Dendritic cell treated with granulocyte-macrophage colony-stimulating factor and Interleukin-4, amounts not matched to agents 40 ng/mL and 50 ng/mL, for 4 days (primary cell): ENCODE measurements around the gene BORCS5.

Source experiments
- H3K27ac Mint-ChIP-seq: one replicate; pipeline ENCODE4 v1.8.0; 2022; ENCODE audit warnings: mild to moderate bottlenecking, mixed read lengths
- H3K27me3 Mint-ChIP-seq: one replicate; pipeline ENCODE4 v1.8.0; 2022; ENCODE audit warnings: mild to moderate bottlenecking, mixed read lengths
- H3K36me3 Mint-ChIP-seq: one replicate; pipeline ENCODE4 v1.8.0; 2022; ENCODE audit warnings: low read depth, mixed read lengths
- H3K4me1 Mint-ChIP-seq: one replicate; pipeline ENCODE4 v1.8.0; 2022; ENCODE audit warnings: low read depth, mixed read lengths
- H3K4me3 Mint-ChIP-seq: one replicate; pipeline ENCODE4 v1.8.0; 2022; ENCODE audit warnings: mild to moderate bottlenecking, moderate library complexity, mixed read lengths
- H3K9me3 Mint-ChIP-seq: one replicate; pipeline ENCODE4 v1.8.0; 2022; ENCODE audit warnings: mixed read lengths
- intact Hi-C: fragments of 100-400 bp; cut with micrococcal nuclease; formaldehyde crosslinking; loops from one replicate; pipeline ENCODE4 v1.15.0; 2022

The BORCS5 gene

GRCh38 chr12:12511895-12512711 lies 155.2 kb downstream of the BORCS5 start:
- Mint-ChIP-seq H3K36me3 (peaks cover 10% of the 10 kb centered on the region), H3K4me1 (peaks cover 4% of the 10 kb centered on the region), H3K4me3 (no peak overlapping the region), H3K27me3 (no peaks in the 10 kb centered on the region), H3K27ac (no peak overlapping the region), H3K9me3 (no peaks in the 10 kb centered on the region)
- intact Hi-C loops = no loop called here

- Mint-ChIP-seq H3K4me1 (peaks cover 13% of the 10 kb centered on the region), H3K36me3 (peaks cover 16% of the 10 kb centered on the region), H3K4me3 (no peak overlapping the region), H3K27me3 (no peaks in the 10 kb centered on the region), H3K27ac (no peak overlapping the region), H3K9me3 (no peaks in the 10 kb centered on the region)
- intact Hi-C loops = no loop called here
These were observed 156.6 kb downstream of the BORCS5 start for GRCh38 chr12:12513416-12514006.

GRCh38 chr12:12518464-12518845 lies 161.6 kb downstream of the BORCS5 start:
- peaks cover 28% of the 10 kb centered on the region for H3K36me3 Mint-ChIP-seq
- H3K27me3 Mint-ChIP-seq = no peaks in the 10 kb centered on the region
- H3K9me3 Mint-ChIP-seq = no peaks in the 10 kb centered on the region
- peaks cover 41% of the 10 kb centered on the region for H3K4me1 Mint-ChIP-seq
- no peak overlapping the region for H3K27ac Mint-ChIP-seq
- H3K4me3 Mint-ChIP-seq = no peak overlapping the region
- intact Hi-C loops = no loop called here

GRCh38 chr12:12518919-12519318 lies 162.0 kb downstream of the BORCS5 start:
- peaks cover 28% of the 10 kb centered on the region for H3K36me3 Mint-ChIP-seq
- intact Hi-C loops = no loop called here

More at GRCh38 chr12:12518919-12519318, 162.0 kb downstream of the BORCS5 start:
- Mint-ChIP-seq H3K4me3 (no peak overlapping the region), H3K4me1 (peaks cover 44% of the 10 kb centered on the region), H3K9me3 (no peaks in the 10 kb centered on the region), H3K27ac (no peak overlapping the region), H3K27me3 (no peaks in the 10 kb centered on the region)
